Measurements from ENCODE around the gene COX19. TPM values are rescaled to one million over a fixed set of nuclear protein-coding genes. Genes with fewer than 3 reads are reported as not detected.

Gene COX19
- total RNA-seq, 1 experiment from 2014 or later: 12.3 TPM

DNA sequence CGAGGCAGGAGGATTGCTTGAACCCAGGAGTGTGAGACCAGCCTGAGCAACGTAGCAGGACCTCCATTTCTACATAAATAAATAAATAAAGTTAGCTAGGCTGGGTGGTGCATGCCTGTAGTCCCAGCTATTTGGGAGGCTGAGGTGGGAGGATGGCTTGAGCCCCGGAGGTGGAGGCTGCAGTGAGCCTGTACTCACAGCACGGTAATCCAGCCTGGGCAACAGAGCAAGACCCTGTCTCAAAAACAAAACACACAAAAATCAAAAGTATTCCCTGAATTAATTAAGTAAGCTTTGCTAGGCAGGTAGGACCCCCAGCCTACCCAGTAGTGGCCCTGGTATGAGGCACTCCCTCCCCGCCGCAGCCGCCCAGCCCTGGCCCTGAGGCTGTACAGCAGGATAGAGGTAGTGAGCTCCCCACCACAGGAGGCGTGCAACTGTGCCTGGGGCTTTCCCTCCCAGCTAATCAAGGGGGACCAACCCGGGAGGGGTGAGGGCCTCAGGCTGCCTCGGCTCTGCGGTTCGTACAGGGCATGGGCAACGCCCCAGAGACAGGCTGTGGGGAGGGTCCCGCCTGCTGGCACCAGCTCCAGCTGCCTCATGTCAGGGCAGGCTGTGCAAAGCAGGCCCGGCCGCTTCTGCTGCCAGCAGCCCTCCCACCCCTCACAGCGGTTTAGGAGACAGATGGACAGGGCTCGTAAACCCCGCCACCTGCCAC is 6.6 kb upstream of the COX19 start:
- H3K9me3 Mint-ChIP-seq: no peaks in the 10 kb centered on the region
- TF ChIP-seq, protein P1, sequence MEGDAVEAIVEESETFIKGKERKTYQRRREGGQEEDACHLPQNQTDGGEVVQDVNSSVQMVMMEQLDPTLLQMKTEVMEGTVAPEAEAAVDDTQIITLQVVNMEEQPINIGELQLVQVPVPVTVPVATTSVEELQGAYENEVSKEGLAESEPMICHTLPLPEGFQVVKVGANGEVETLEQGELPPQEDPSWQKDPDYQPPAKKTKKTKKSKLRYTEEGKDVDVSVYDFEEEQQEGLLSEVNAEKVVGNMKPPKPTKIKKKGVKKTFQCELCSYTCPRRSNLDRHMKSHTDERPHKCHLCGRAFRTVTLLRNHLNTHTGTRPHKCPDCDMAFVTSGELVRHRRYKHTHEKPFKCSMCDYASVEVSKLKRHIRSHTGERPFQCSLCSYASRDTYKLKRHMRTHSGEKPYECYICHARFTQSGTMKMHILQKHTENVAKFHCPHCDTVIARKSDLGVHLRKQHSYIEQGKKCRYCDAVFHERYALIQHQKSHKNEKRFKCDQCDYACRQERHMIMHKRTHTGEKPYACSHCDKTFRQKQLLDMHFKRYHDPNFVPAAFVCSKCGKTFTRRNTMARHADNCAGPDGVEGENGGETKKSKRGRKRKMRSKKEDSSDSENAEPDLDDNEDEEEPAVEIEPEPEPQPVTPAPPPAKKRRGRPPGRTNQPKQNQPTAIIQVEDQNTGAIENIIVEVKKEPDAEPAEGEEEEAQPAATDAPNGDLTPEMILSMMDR (conservative IDR thresholded peaks at IDR 0.05): no peak
- H3K4me2 ChIP-seq (ENCODE audit: insufficient read depth, insufficient read length, low read length): no peak overlapping the region
- H3K9me3 ChIP-seq (ENCODE audit: control insufficient read depth, low read depth, low read length): no peaks in the 10 kb centered on the region
- H2BK5ac ChIP-seq (ENCODE audit: insufficient read length, low read length): no peak overlapping the region
- H4K5ac ChIP-seq (ENCODE audit: insufficient read length, low read depth, low read length): no peak overlapping the region
- no peak overlapping the region for H2AFZ ChIP-seq (ENCODE audit: low read length)
- H3K4me1 Mint-ChIP-seq: peaks cover 2 to 13% of the 10 kb centered on the region in 2 experiments; a peak in 2 of 4 replicates
- no peak overlapping the region for H3T11ph ChIP-seq (ENCODE audit: low read length)
- H3K4ac ChIP-seq (ENCODE audit: low read depth, low read length): no peak overlapping the region
- H4K20me1 ChIP-seq (ENCODE audit: control insufficient read depth, insufficient read depth, insufficient read length): no peaks in the 10 kb centered on the region
- H3K23ac ChIP-seq (ENCODE audit: insufficient read length, low read depth, low read length): no peak overlapping the region
- no peaks in the 10 kb centered on the region for H3K36me3 Mint-ChIP-seq (ENCODE audit: insufficient read depth in 1 of 3, low read depth in 3 of 3)
- H3K27ac ChIP-seq (ENCODE audit: insufficient read length, low read depth, low read length): no peak overlapping the region
- WGBS (ENCODE audit: extremely low coverage, insufficient read length, low lambda C conversion rate): no CpG with 5 or more reads among the region's 19 CpGs
- no peaks in the 10 kb centered on the region for H3K4me1 ChIP-seq (ENCODE audit: insufficient read depth, low read length)
- no peak overlapping the region for H2BK120ac ChIP-seq (ENCODE audit: low read depth, low read length, poor library complexity, severe bottlenecking)
- no peak overlapping the region for H3K4me3 Mint-ChIP-seq
- no peak for DNase-seq
- no peak overlapping the region for H3K56ac ChIP-seq (ENCODE audit: insufficient read length, low read depth, low read length)
- H2BK12ac ChIP-seq (ENCODE audit: insufficient read length, low read depth, low read length): no peak overlapping the region
- no peak overlapping the region for H3K9ac ChIP-seq (ENCODE audit: extremely low read depth, insufficient read length, low read length)
- no peaks in the 10 kb centered on the region for H3K79me1 ChIP-seq (ENCODE audit: insufficient read depth, low read depth, low read length, poor library complexity, severe bottlenecking)
- peak overlapping the region; percentile 68 for H4K91ac ChIP-seq (ENCODE audit: insufficient read length, low read depth, low read length)
- no peak overlapping the region for H2AK5ac ChIP-seq (ENCODE audit: insufficient read length, low read length)
- H3K27ac Mint-ChIP-seq: no peak overlapping the region
- no peaks in the 10 kb centered on the region for H3K23me2 ChIP-seq (ENCODE audit: insufficient read length, low read depth, low read length, poor library complexity, severe bottlenecking)
- H4K8ac ChIP-seq (replicated peaks; ENCODE audit: insufficient read length, low read depth, low read length): no peak overlapping the region
- H2BK20ac ChIP-seq (ENCODE audit: low read depth, low read length, poor library complexity, severe bottlenecking): no peak overlapping the region
- no peaks in the 10 kb centered on the region for H3K79me2 ChIP-seq (ENCODE audit: insufficient read depth, low read length)
- H3K27me3 Mint-ChIP-seq (ENCODE audit: low read depth): peaks cover 3% of the 10 kb centered on the region; the same call in 1 of the 2 replicates
- H2BK15ac ChIP-seq (ENCODE audit: low read depth, low read length): no peak overlapping the region
- H3K18ac ChIP-seq (ENCODE audit: insufficient read length, low read depth, low read length): no peak overlapping the region
- H3K27me3 ChIP-seq (ENCODE audit: insufficient read depth, low read length): no peaks in the 10 kb centered on the region
- no peak overlapping the region for H3K14ac ChIP-seq (ENCODE audit: insufficient read depth, low read length)

Measured in H9 (cell line).